ENCODE data around the gene ACVRL1. TPM values are rescaled to one million over a fixed set of nuclear protein-coding genes. Genes with fewer than 3 reads are reported as not detected.
A peak's percentile ranks its signal among the peaks of the same experiment; 100 is the strongest.

The ACVRL1 gene
- polyA plus RNA-seq, 4 donors: 0.89 to 44.2 (median 10.4) TPM

DNA sequence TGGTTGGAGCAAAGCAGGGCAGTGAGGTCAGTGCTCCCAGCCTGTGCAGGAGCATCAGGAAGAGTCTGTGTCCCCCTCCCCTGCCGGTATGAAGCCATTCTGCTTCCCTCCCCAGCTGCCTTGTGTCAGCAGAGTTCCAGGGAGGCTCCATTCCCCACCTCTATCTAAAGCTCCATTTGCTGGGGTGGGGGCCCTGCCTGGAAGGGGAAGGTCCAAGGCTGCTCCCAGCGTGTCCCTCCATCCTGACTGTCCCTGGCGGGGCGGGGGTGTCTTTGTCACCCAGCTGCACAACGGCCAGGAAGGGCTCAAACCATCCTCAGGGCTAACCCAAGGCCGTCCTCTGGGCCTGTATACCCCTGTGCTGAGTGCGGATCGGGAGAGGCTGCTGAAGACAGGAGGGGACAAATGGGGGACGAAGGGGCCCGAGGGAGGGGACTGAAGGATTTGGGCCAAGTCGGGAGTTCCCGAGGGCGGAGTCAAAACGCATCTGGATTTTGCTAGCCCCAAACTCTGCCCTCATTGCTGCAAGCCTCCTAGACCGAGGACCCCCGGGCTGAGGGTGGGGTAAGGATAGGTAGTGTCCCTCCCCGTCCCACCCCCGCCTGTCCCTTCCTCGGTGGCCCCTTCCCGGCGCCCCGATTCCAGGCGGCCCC lies 748 bp upstream of the ACVRL1 start:
- peaks cover 0 to 23% (median 6%) of the 10 kb centered on the region in 3 donors for H3K4me1 ChIP-seq (ENCODE audit: control insufficient read depth in 3 of 3, insufficient read depth in 2 of 3, low read depth in 1 of 3, low read length in 2 of 3)
- peaks cover 0 to 5% (median 0%) of the 10 kb centered on the region in 3 donors for H3K36me3 ChIP-seq (ENCODE audit: control insufficient read depth in 3 of 3, insufficient read depth in 2 of 3, low read depth in 1 of 3, low read length in 3 of 3)
- H3K27me3 ChIP-seq (ENCODE audit: control insufficient read depth in 3 of 3, insufficient read depth in 3 of 3, low read length in 3 of 3): peaks cover 0 to 14% (median 0%) of the 10 kb centered on the region in 3 donors
- peak overlapping the region; percentile 47 to 97 (median 69) for H3K27ac ChIP-seq (ENCODE audit: low read depth in 1 of 3, low read length in 2 of 3)
- WGBS, 3 donors: 26 to 42% (median 37%) methylated on average over 16 to 23 of the region's 23 CpGs
- no peaks in the 10 kb centered on the region for H3K9me3 ChIP-seq (ENCODE audit: control insufficient read depth in 2 of 2, insufficient read depth in 1 of 2, low read depth in 1 of 2, low read length in 1 of 2)
- H3K4me3 ChIP-seq (ENCODE audit: low read depth in 1 of 3, low read length in 3 of 3): peak overlapping the region; percentile 54 to 59 (median 56)
- FAIRE-seq: no peak
- peak in 1 of 2 donors; percentile 38 for DNase-seq

DNA sequence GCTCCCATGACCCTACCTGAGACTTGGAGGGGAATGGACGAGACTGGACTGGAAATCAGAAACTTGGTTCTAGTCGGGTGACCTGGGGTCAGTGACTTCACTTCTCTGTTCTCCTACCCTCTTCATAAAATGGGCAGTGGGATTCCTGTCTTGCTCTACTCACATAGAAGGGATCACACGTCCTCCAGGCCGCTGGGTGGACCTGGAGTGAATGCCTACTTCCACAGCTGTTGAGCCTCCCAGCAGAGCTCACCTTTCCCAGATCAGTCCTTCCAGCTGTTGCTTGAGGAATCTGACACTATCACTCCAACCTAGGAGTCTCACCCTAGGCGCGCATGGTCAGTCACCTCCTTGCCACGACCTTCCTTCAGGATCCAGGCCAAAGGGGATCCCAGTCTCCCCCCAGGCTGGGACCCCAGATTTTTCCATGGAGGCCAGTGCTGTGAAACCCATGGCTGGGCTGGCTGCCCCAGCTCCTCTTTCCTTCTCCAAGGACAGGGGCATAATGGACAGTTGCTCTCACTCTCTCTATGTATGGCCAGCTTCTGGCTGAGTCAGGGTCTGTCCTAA lies 637 bp downstream of the ACVRL1 start:
- H3K27ac ChIP-seq (ENCODE audit: low read depth in 1 of 3, low read length in 2 of 3): peak overlapping the region; percentile 24 to 97 (median 54)
- DNase-seq (peak in 1 of 2 donors; percentile 30), FAIRE-seq (no peak)
- peaks cover 0 to 30% (median 10%) of the 10 kb centered on the region in 3 donors for H3K4me1 ChIP-seq (ENCODE audit: control insufficient read depth in 3 of 3, insufficient read depth in 2 of 3, low read depth in 1 of 3, low read length in 2 of 3)
- H3K36me3 ChIP-seq (ENCODE audit: control insufficient read depth in 3 of 3, insufficient read depth in 2 of 3, low read depth in 1 of 3, low read length in 3 of 3): peaks cover 0 to 10% (median 0%) of the 10 kb centered on the region in 3 donors
- H3K9me3 ChIP-seq (ENCODE audit: control insufficient read depth in 2 of 2, insufficient read depth in 1 of 2, low read depth in 1 of 2, low read length in 1 of 2): no peaks in the 10 kb centered on the region
- H3K4me3 ChIP-seq (ENCODE audit: low read depth in 1 of 3, low read length in 3 of 3): peak overlapping the region; percentile 54 to 59 (median 56)
- 57 to 83% (median 68%) methylated on average over 5 to 7 of the region's 7 CpGs for WGBS, 3 donors
- H3K27me3 ChIP-seq (ENCODE audit: control insufficient read depth in 3 of 3, insufficient read depth in 3 of 3, low read length in 3 of 3): peaks cover 0 to 14% (median 0%) of the 10 kb centered on the region in 3 donors

DNA sequence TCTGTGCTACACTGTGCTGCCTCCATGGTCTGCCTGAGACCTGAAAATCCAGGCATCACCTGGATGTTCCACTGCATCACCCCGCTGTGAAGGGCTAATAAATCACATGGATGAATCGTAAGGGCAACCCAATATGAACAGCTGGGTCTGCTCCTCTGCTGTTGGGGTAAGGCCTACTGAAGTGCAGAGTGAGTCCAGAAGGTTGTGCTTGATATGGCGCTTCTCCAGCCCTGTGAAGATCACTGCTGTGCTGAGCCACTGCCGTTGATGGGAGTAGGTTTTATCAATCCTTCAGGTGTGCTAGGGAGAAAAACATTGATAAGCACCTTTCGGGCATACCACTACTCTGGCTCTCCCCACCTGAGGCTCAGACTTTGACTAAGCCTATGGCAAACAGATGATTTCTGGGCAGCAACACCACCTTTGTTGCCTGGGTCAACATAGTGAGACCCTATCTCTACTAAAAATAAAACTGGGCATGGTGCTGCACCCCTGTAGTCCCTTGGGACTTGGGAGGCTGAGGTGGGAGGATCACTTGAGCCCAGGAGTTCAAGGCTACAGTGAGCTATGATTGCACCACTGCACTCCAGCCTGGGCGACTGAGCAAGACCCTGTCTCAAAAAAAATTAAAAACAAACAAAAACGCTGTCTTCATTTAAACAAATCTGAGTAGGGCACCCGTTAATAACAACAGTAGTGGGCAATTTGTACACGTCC lies 1.7 kb downstream of the ACVRL1 start:
- Histone ChIP-seq H3K36me3 (ENCODE audit: control insufficient read depth in 3 of 3, insufficient read depth in 2 of 3, low read depth in 1 of 3, low read length in 3 of 3) (peaks cover 0 to 10% (median 0%) of the 10 kb centered on the region in 3 donors), H3K27me3 (ENCODE audit: control insufficient read depth in 3 of 3, insufficient read depth in 3 of 3, low read length in 3 of 3) (peaks cover 0 to 14% (median 0%) of the 10 kb centered on the region in 3 donors), H3K9me3 (ENCODE audit: control insufficient read depth in 2 of 2, insufficient read depth in 1 of 2, low read depth in 1 of 2, low read length in 1 of 2) (no peaks in the 10 kb centered on the region), H3K4me3 (ENCODE audit: low read depth in 1 of 3, low read length in 3 of 3) (no peak overlapping the region), H3K27ac (ENCODE audit: low read depth in 1 of 3, low read length in 2 of 3) (peak overlapping the region in 1 of 3 donors; percentile 37), H3K4me1 (ENCODE audit: control insufficient read depth in 3 of 3, insufficient read depth in 2 of 3, low read depth in 1 of 3, low read length in 2 of 3) (peaks cover 0 to 30% (median 10%) of the 10 kb centered on the region in 3 donors)
- FAIRE-seq (no peak), DNase-seq (no peak)
- 60 to 70% (median 62%) methylated on average over 9 of the region's 9 CpGs for WGBS, 3 donors

DNA sequence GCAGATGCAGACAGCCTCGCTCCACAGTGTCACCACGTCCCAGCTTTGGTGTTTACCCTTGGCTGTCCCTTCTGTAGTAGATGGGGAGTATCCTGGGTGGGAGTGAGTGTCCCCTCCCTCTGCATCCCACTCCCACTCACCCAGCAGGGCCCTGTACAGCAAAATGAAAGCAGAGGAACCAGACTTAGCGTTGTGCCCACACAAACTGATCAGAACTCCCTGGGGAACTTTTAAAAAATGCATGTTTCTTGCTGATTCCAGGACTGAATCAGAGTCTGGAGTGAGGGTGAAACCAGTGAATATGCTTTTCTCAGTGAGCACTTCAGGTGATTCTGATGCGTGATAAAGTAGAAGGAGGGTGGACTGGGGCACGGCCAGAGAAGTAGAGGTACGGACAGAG lies 2.9 kb downstream of the ACVRL1 start:
- FAIRE-seq: no peak
- H3K9me3 ChIP-seq (ENCODE audit: control insufficient read depth in 2 of 2, insufficient read depth in 1 of 2, low read depth in 1 of 2, low read length in 1 of 2): no peaks in the 10 kb centered on the region
- H3K4me1 ChIP-seq (ENCODE audit: control insufficient read depth in 3 of 3, insufficient read depth in 2 of 3, low read depth in 1 of 3, low read length in 2 of 3): peaks cover 0 to 30% (median 10%) of the 10 kb centered on the region in 3 donors
- H3K27me3 ChIP-seq (ENCODE audit: control insufficient read depth in 3 of 3, insufficient read depth in 3 of 3, low read length in 3 of 3): peaks cover 0 to 14% (median 0%) of the 10 kb centered on the region in 3 donors
- WGBS, 3 donors: 67 to 93% (median 77%) methylated on average over 6 of the region's 6 CpGs
- peaks cover 0 to 15% (median 0%) of the 10 kb centered on the region in 3 donors for H3K36me3 ChIP-seq (ENCODE audit: control insufficient read depth in 3 of 3, insufficient read depth in 2 of 3, low read depth in 1 of 3, low read length in 3 of 3)
- DNase-seq: no peak
- no peak overlapping the region for H3K4me3 ChIP-seq (ENCODE audit: low read depth in 1 of 3, low read length in 3 of 3)
- H3K27ac ChIP-seq (ENCODE audit: low read depth in 1 of 3, low read length in 2 of 3): peak overlapping the region in 1 of 3 donors; percentile 81

DNA sequence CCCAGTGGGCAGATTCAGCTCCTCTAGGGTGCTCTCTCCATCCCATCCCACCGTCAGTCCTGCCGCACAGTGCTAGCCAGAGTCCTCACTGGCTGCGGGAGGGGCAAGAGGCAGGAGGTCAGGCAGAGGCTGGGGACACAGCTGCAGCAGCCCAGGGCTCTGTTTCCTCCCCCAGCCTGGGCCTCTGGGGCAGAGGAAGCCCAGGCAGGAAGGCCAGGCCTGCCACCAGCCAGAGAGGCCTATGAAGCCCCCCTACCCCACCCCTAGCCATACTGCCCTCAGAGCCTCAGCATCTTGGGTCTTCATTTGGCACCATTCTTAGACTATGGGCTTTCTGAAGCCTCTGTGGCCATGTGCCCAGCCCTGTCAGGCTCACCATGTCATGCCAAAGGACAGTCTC lies 3.4 kb downstream of the ACVRL1 start:
- DNase-seq (no peak), FAIRE-seq (no peak)
- WGBS, 3 donors: 58 to 86% (median 83%) methylated on average over 3 of the region's 3 CpGs
- peaks cover 0 to 14% (median 0%) of the 10 kb centered on the region in 3 donors for H3K27me3 ChIP-seq (ENCODE audit: control insufficient read depth in 3 of 3, insufficient read depth in 3 of 3, low read length in 3 of 3)
- H3K36me3 ChIP-seq (ENCODE audit: control insufficient read depth in 3 of 3, insufficient read depth in 2 of 3, low read depth in 1 of 3, low read length in 3 of 3): peaks cover 0 to 20% (median 0%) of the 10 kb centered on the region in 3 donors
- H3K4me3 ChIP-seq (ENCODE audit: low read depth in 1 of 3, low read length in 3 of 3): no peak overlapping the region
- H3K9me3 ChIP-seq (ENCODE audit: control insufficient read depth in 2 of 2, insufficient read depth in 1 of 2, low read depth in 1 of 2, low read length in 1 of 2): no peaks in the 10 kb centered on the region
- H3K27ac ChIP-seq (ENCODE audit: low read depth in 1 of 3, low read length in 2 of 3): peak overlapping the region in 2 of 3 donors; percentile 44 to 81
- H3K4me1 ChIP-seq (ENCODE audit: control insufficient read depth in 3 of 3, insufficient read depth in 2 of 3, low read depth in 1 of 3, low read length in 2 of 3): peaks cover 0 to 30% (median 9%) of the 10 kb centered on the region in 3 donors

DNA sequence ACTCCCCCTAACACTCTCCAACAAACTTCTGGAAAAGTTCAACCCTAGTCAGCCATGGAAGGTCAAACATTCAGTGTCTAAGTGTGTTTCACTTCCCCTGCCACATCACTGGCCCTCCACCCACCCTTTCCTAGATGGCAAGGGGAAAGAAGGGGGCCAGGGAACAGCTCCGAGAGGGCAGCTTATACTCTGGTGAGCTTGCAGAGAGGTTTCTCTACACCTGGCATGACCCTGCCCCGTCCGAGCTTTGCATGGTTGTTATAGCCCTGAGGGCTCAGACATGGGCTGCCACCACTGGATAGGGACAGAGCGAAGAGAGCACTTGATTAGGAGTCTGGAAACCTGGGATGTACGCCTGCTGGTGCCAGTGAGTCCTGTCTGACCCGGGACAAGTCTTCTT lies 4.0 kb downstream of the ACVRL1 start:
- DNase-seq (no peak), FAIRE-seq (no peak)
- 72 to 89% (median 76%) methylated on average over 6 of the region's 6 CpGs for WGBS, 3 donors
- Histone ChIP-seq H3K36me3 (ENCODE audit: control insufficient read depth in 3 of 3, insufficient read depth in 2 of 3, low read depth in 1 of 3, low read length in 3 of 3) (peaks cover 0 to 26% (median 0%) of the 10 kb centered on the region in 3 donors), H3K4me3 (ENCODE audit: low read depth in 1 of 3, low read length in 3 of 3) (no peak overlapping the region), H3K27ac (ENCODE audit: low read depth in 1 of 3, low read length in 2 of 3) (peak overlapping the region; percentile 22 to 81 (median 44)), H3K9me3 (ENCODE audit: control insufficient read depth in 2 of 2, insufficient read depth in 1 of 2, low read depth in 1 of 2, low read length in 1 of 2) (no peaks in the 10 kb centered on the region), H3K4me1 (ENCODE audit: control insufficient read depth in 3 of 3, insufficient read depth in 2 of 3, low read depth in 1 of 3, low read length in 2 of 3) (peaks cover 0 to 25% (median 4%) of the 10 kb centered on the region in 3 donors), H3K27me3 (ENCODE audit: control insufficient read depth in 3 of 3, insufficient read depth in 3 of 3, low read length in 3 of 3) (peaks cover 0 to 14% (median 0%) of the 10 kb centered on the region in 3 donors)

DNA sequence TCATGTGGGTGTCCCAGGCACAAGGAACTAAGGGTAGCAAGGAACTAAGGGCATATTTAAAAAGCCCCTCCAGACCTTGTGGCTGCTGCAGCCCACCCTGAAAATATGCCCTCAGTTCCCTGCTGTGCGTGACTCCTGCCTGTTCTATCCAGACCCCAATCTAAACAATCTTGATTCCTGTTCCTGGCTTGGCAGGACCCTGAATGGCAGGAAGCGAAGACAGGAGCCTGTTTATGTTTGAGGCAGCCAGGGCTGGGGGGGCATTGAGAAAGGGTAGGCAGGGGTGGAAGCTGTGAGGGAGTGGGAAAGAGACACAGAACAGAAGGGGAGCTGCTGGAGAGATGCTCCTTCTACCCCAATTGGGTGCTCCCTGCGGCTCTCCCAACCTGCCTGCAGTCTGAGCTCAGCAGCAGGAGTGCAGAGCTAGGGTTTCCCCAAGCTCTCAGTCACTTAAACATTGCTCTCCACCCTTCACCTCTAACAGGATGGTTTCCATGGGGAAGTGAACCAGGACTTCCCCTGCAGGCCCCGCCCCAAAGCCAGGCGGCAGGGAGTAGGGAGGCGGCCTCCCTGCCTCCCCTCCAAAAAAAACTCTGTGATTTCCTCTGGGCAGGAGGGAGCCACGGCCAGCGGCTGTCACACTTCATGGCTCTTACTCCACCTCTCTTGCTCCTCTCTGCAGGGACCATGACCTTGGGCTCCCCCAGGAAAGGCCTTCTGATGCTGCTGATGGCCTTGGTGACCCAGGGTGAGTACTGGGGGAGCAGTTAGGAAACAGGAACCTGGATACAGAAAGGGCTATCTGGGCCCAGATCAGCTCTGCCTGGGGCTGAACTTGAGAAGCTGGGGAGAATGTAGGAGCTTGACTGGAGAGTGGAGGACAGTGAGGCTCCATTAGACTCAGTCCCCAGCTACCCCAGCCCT lies 4.7 kb downstream of the ACVRL1 start:
- peaks cover 0 to 27% (median 0%) of the 10 kb centered on the region in 3 donors for H3K36me3 ChIP-seq (ENCODE audit: control insufficient read depth in 3 of 3, insufficient read depth in 2 of 3, low read depth in 1 of 3, low read length in 3 of 3)
- peak overlapping the region in 1 of 3 donors; percentile 24 for H3K4me3 ChIP-seq (ENCODE audit: low read depth in 1 of 3, low read length in 3 of 3)
- no peak for FAIRE-seq
- WGBS, 3 donors: 47 to 53% (median 50%) methylated on average over 8 of the region's 8 CpGs
- peak in 1 of 2 donors; percentile 33 for DNase-seq
- peak overlapping the region in 2 of 3 donors; percentile 44 to 81 for H3K27ac ChIP-seq (ENCODE audit: low read depth in 1 of 3, low read length in 2 of 3)
- no peaks in the 10 kb centered on the region for H3K9me3 ChIP-seq (ENCODE audit: control insufficient read depth in 2 of 2, insufficient read depth in 1 of 2, low read depth in 1 of 2, low read length in 1 of 2)
- H3K27me3 ChIP-seq (ENCODE audit: control insufficient read depth in 3 of 3, insufficient read depth in 3 of 3, low read length in 3 of 3): peaks cover 0 to 14% (median 0%) of the 10 kb centered on the region in 3 donors
- H3K4me1 ChIP-seq (ENCODE audit: control insufficient read depth in 3 of 3, insufficient read depth in 2 of 3, low read depth in 1 of 3, low read length in 2 of 3): peaks cover 0 to 20% (median 6%) of the 10 kb centered on the region in 3 donors
